SK-N-SH (cell line): ENCODE data around the gene UBE2L6. TPM values are rescaled to one million over a fixed set of nuclear protein-coding genes. Genes with fewer than 3 reads are reported as not detected.
A peak's percentile ranks its signal among the peaks of the same experiment; 100 is the strongest.

ENCODE experiments used
- CTCF ChIA-PET: fragments of 300-600, 350-600 bp; formaldehyde crosslinking; extraction: SDS; loops from one replicate; lab custom pipeline; 2021; lab: Yijun Ruan, JAX
- POLR2A ChIA-PET: fragments of 350-600 bp; sonication (Branson Sonifier 250); formaldehyde crosslinking; extraction: SDS; loops from one replicate; lab custom pipeline; 2020; ENCODE audit warnings: antibody characterized with exemption, inconsistent platforms; lab: Yijun Ruan, JAX
- DNase-seq: peaks from one replicate; pipeline ENCODE4 v3.0.0; 2012
- H2AFZ ChIP-seq: fragments of 200-600 bp; sonication (generic); 2 replicates; pipeline ENCODE4 v1.8.1; 2016; ENCODE audit warnings: antibody characterized with exemption, mild to moderate bottlenecking, low read depth
- H3F3A ChIP-seq: fragments of 200-600 bp; sonication (generic); replicated peaks from 2 replicates; pipeline ENCODE3; 2016; ENCODE audit warnings: antibody characterized with exemption, mild to moderate bottlenecking; ENCODE audit not compliant: insufficient read depth
- H3K27ac ChIP-seq, 2 experiments: fragments of 200-500 bp in 1 of 2; fragments of 200-600 bp in 1 of 2; sonication (Bioruptor generic) in 1 of 2; sonication (generic), shearing (Covaris generic) in 1 of 2; 2 replicates each; pipeline versions ENCODE4 v1.5.1 to v1.6.1; 2014 to 2016; ENCODE audit warnings: low read depth in 2 of 2, inconsistent platforms in 1 of 2, low read length in 1 of 2, mild to moderate bottlenecking in 1 of 2, mixed read lengths in 1 of 2
- H3K27me3 ChIP-seq: fragments of 200-600 bp; sonication (generic), shearing (Covaris generic); 2 replicates; pipeline ENCODE4 v1.6.1; 2016; ENCODE audit warnings: mixed run types; ENCODE audit not compliant: insufficient read depth
- H3K36me3 ChIP-seq, 2 experiments: fragments of 200-500 bp in 1 of 2; fragments of 200-600 bp in 1 of 2; sonication (Bioruptor generic) in 1 of 2; sonication (generic) in 1 of 2; replicated peaks in 1 of 2; 2 replicates each; pipeline versions ENCODE3 to v1.5.1; 2014 to 2016; ENCODE audit warnings: low read length in 1 of 2, mild to moderate bottlenecking in 1 of 2; ENCODE audit not compliant: insufficient read depth in 2 of 2, control insufficient read depth in 1 of 2
- H3K4me1 ChIP-seq, 2 experiments: fragments of 200-500 bp in 1 of 2; fragments of 200-600 bp in 1 of 2; sonication (Bioruptor generic) in 1 of 2; sonication (generic), shearing (Covaris generic) in 1 of 2; 2 replicates each; pipeline versions ENCODE4 v1.5.1 to v1.6.1; 2014 to 2016; ENCODE audit warnings: low read depth in 1 of 2, low read length in 1 of 2, mixed run types in 1 of 2; ENCODE audit not compliant: insufficient read depth in 2 of 2, control insufficient read depth in 1 of 2
- H3K4me2 ChIP-seq: fragments of 200-600 bp; sonication (generic), shearing (Covaris generic); 2 replicates; pipeline ENCODE4 v1.6.1; 2017; ENCODE audit warnings: mixed run types
- H3K4me3 ChIP-seq, 2 experiments: fragments of 200-500 bp in 1 of 2; fragments of 200-600 bp in 1 of 2; sonication (Bioruptor generic) in 1 of 2; sonication (generic), shearing (Covaris generic) in 1 of 2; 2 replicates each; pipeline versions ENCODE4 v1.5.1 to v1.8.1; 2014 to 2016; ENCODE audit warnings: low read depth in 2 of 2, inconsistent platforms in 1 of 2, low read length in 1 of 2, mild to moderate bottlenecking in 1 of 2, mixed read lengths in 1 of 2, moderate library complexity in 1 of 2
- H3K79me2 ChIP-seq: fragments of 200-600 bp; sonication (generic); 2 replicates; pipeline ENCODE4 v1.8.1; 2017; ENCODE audit warnings: mild to moderate bottlenecking; ENCODE audit not compliant: insufficient read depth
- H3K9ac ChIP-seq: fragments of 200-600 bp; sonication (generic); 2 replicates; pipeline ENCODE4 v1.6.1; 2017; ENCODE audit warnings: mixed run types
- H3K9me2 ChIP-seq: fragments of 200-600 bp; sonication (generic); 2 replicates; pipeline ENCODE4 v1.6.1; 2017; ENCODE audit warnings: mixed run types
- H3K9me3 ChIP-seq: fragments of 200-600 bp; sonication (generic); 2 replicates; pipeline ENCODE4 v1.6.1; 2017; ENCODE audit warnings: mixed run types, mild to moderate bottlenecking, moderate library complexity
- H4K20me1 ChIP-seq: fragments of 200-600 bp; sonication (generic); 2 replicates; pipeline ENCODE4 v1.6.1; 2017; ENCODE audit warnings: mild to moderate bottlenecking, mixed run types; ENCODE audit not compliant: insufficient read depth
- ELF1 ChIP-seq: IDR thresholded peaks from 2 replicates; pipeline ENCODE4 v1.4.0; 2012
- EP300 ChIP-seq, 2 experiments: IDR thresholded peaks; 2 replicates each; pipeline versions ENCODE4 v1.4.0 to v1.6.1; 2012; ENCODE audit warnings: borderline replicate concordance in 1 of 2, low read depth in 1 of 2, low read length in 1 of 2
- EZH2phosphoT487 ChIP-seq: fragments of 200-600 bp; sonication (generic); IDR thresholded peaks from 2 replicates; pipeline ENCODE4 v1.6.1; 2017; ENCODE audit warnings: low read depth, mixed run types, mild to moderate bottlenecking, antibody characterized with exemption, moderate library complexity, borderline replicate concordance
- FOXJ3 ChIP-seq: sonication (generic); formaldehyde crosslinking; IDR thresholded peaks from 2 replicates; pipeline ENCODE4 v1.5.1; 2020; ENCODE audit warnings: mild to moderate bottlenecking, missing genetic modification reagents
- FOXM1 ChIP-seq: IDR thresholded peaks from 2 replicates; pipeline ENCODE4 v1.4.0; 2012; ENCODE audit warnings: low read depth, mild to moderate bottlenecking
- JUND ChIP-seq: IDR thresholded peaks from 2 replicates; pipeline ENCODE4 v1.4.0; 2012
- MEF2A ChIP-seq: IDR thresholded peaks from 2 replicates; pipeline ENCODE4 v1.4.0; 2012; ENCODE audit warnings: low read depth, borderline replicate concordance
- NFIC ChIP-seq: IDR thresholded peaks from 2 replicates; pipeline ENCODE4 v1.4.0; 2012; ENCODE audit warnings: borderline replicate concordance
- NRF1 ChIP-seq: IDR thresholded peaks from 2 replicates; pipeline ENCODE4 v1.6.1; 2012; ENCODE audit warnings: low read depth, mild to moderate bottlenecking, low read length
- POLR2AphosphoS5 ChIP-seq: IDR thresholded peaks from 2 replicates; pipeline ENCODE4 v1.6.1; 2012; ENCODE audit warnings: low read depth, low read length
- RAD21 ChIP-seq: IDR thresholded peaks from 2 replicates; pipeline ENCODE4 v1.6.1; 2012; ENCODE audit warnings: mild to moderate bottlenecking, low read length
- RCOR1 ChIP-seq: fragments of 150-350 bp; IDR thresholded peaks from 2 replicates; pipeline ENCODE4 v1.6.1; 2017; ENCODE audit warnings: antibody characterized with exemption, low read length
- RXRA ChIP-seq: IDR thresholded peaks from 2 replicates; pipeline ENCODE4 v1.4.0; 2012; ENCODE audit warnings: low read depth, mild to moderate bottlenecking, borderline replicate concordance
- SIN3A ChIP-seq: IDR thresholded peaks from 2 replicates; pipeline ENCODE4 v1.6.1; 2012; ENCODE audit warnings: low read depth, mild to moderate bottlenecking, low read length, moderate library complexity, borderline replicate concordance
- TAF1 ChIP-seq: IDR thresholded peaks from 2 replicates; pipeline ENCODE4 v1.6.1; 2012; ENCODE audit warnings: low read depth, mild to moderate bottlenecking, low read length, moderate library complexity, borderline replicate concordance
- TCF12 ChIP-seq: IDR thresholded peaks from 2 replicates; pipeline ENCODE4 v1.4.0; 2012
- TEAD4 ChIP-seq: IDR thresholded peaks from 2 replicates; pipeline ENCODE4 v1.4.0; 2012; ENCODE audit warnings: mild to moderate bottlenecking, borderline replicate concordance; ENCODE audit not compliant: insufficient read depth
- USF1 ChIP-seq: IDR thresholded peaks from 2 replicates; pipeline ENCODE4 v1.4.0; 2012; ENCODE audit warnings: low read depth, borderline replicate concordance
- YY1 ChIP-seq: IDR thresholded peaks from 2 replicates; pipeline ENCODE4 v1.4.0; 2012; ENCODE audit warnings: low read depth, mild to moderate bottlenecking
- WGBS: methylation state at CpG from one replicate; pipeline ENCODE4 v1.1.6; 2017; ENCODE audit warnings: low lambda C conversion rate; 5-methylcytosine and 5-hydroxymethylcytosine counted together
- polyA plus RNA-seq, 3 experiments: library from polyadenylated mRNA; depleted of rRNA; stranded (reverse); fragments of >200 nt; gene quantifications; 2 replicates each; pipeline ENCODE4 v1.2.3, GENCODE V29; 2012
- TF ChIP-seq, protein P1 (sequence below): IDR thresholded peaks from 2 replicates; pipeline ENCODE4 v1.4.0; 2012; ENCODE audit warnings: low read depth, borderline replicate concordance
- TF ChIP-seq, protein P2 (sequence below): IDR thresholded peaks from 2 replicates; pipeline ENCODE4 v1.4.0; 2012; ENCODE audit warnings: low read depth
- TF ChIP-seq, protein P3 (sequence below): fragments of 200-600 bp; sonication (generic); IDR thresholded peaks from 2 replicates; pipeline ENCODE4 v1.6.1; 2017; ENCODE audit warnings: antibody characterized with exemption, mild to moderate bottlenecking, moderate library complexity
- TF ChIP-seq, protein P4 (sequence below): IDR thresholded peaks from 2 replicates; pipeline ENCODE4 v1.6.1; 2012; ENCODE audit warnings: mild to moderate bottlenecking, low read depth, low read length, moderate library complexity

UBE2L6 gene
- polyA plus RNA-seq, 1 of the 3 experiments (the other 2 are of a cell fraction): 77.0 TPM

DNA sequence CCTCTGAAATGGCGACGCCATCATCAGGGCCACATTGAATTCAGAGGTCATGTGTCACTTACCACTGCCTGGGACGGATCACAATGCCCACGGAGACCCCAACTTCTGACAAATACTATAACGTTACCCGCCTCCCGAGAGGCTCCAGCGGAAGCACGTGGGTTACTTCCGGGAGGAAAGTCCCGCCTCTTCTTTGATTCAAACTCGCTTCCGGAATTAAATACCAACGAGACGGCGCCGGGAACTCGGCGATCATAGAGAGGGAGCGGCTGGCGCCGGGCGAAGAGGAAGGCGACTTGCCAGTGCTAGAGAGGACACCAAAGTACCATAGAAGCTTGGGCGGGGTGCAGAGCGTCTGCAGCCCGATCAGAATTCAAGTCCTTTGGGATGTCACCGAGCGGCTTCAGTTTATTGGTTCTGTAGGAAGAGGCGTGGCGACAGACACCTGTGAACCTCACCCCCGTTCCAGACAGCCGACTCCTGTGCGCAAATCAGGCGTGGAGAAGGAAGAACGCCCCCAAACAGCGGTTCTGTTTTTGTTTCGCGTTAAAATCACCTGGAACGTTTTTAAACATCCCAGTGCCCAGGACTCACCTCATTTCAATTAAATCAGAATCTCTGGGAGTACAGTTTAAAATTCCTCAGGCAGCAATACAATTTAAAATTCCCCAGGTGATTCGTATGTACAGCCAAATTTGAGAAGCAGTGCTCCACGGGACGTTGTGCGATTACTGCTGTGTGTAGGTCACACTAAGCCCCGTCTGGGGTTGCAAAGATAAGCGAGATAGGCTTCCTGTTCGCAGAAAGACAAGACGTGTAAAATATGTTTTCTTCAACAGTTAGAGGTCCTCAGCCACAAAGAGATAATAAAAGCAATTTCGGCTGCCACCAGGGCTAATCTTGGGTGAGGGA lies 36.6 kb downstream of the UBE2L6 start, which contains the start of gene TIMM10:
TIMM10 (minus strand) TSS at position 159 of the 912 bp plus-strand sequence. CDS start 565 bp downstream, outside the sequence.
- Histone ChIP-seq H3F3A (no peaks in the 10 kb centered on the region), H3K9me3 (no peaks in the 10 kb centered on the region), H3K4me2 (peak within 1 kb of the TSS; percentile 91), H3K4me3 (peak within 1 kb of the TSS; percentile 83 to 95), H3K27ac (peak within 1 kb of the TSS; percentile 11 to 71; a peak in 3 of 4 replicates), H3K27me3 (no peaks in the 10 kb centered on the region), H3K36me3 (peaks cover 0 to 12% of the 10 kb centered on the region in 2 experiments), H4K20me1 (no peaks in the 10 kb centered on the region; the same call in 1 of the 2 replicates), H3K4me1 (peaks cover 0 to 9% of the 10 kb centered on the region in 2 experiments; a peak in 2 of 4 replicates), H3K79me2 (peaks cover 22% of the 10 kb centered on the region), H2AFZ (peak within 1 kb of the TSS; percentile 94), H3K9me2 (no peaks in the 10 kb centered on the region), H3K9ac (peak within 1 kb of the TSS; percentile 82)
- CTCF ChIA-PET: interaction anchor here (1.3 to 14.1 kb wide), 8 partner anchors 15 to 181 kb away, joined by 3 to 517 read pairs (median 6); partner anchors contain the start of genes RTN4RL2, SLC43A1 and UBE2L6
- peak; percentile 88 for DNase-seq
- POLR2A ChIA-PET: interaction anchor here (0.6 to 1.2 kb wide), 3 partner anchors 35 to 101 kb away, joined by 3 to 4 read pairs (median 3); no protein-coding TSS in a partner anchor
- 1% methylated on average over 46 of the region's 49 CpGs for WGBS
- no peak for TF ChIP-seq MEF2A
- TF ChIP-seq TEAD4: no peak
- TF ChIP-seq SIN3A: peak; percentile 98
- TF ChIP-seq, protein P1, sequence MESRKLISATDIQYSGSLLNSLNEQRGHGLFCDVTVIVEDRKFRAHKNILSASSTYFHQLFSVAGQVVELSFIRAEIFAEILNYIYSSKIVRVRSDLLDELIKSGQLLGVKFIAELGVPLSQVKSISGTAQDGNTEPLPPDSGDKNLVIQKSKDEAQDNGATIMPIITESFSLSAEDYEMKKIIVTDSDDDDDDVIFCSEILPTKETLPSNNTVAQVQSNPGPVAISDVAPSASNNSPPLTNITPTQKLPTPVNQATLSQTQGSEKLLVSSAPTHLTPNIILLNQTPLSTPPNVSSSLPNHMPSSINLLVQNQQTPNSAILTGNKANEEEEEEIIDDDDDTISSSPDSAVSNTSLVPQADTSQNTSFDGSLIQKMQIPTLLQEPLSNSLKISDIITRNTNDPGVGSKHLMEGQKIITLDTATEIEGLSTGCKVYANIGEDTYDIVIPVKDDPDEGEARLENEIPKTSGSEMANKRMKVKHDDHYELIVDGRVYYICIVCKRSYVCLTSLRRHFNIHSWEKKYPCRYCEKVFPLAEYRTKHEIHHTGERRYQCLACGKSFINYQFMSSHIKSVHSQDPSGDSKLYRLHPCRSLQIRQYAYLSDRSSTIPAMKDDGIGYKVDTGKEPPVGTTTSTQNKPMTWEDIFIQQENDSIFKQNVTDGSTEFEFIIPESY: peak; percentile 68; the same call in 1 of the 2 replicates
- TF ChIP-seq, protein P2, sequence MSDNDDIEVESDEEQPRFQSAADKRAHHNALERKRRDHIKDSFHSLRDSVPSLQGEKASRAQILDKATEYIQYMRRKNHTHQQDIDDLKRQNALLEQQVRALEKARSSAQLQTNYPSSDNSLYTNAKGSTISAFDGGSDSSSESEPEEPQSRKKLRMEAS: peak; percentile 98
- TF ChIP-seq POLR2AphosphoS5: peak; percentile 82
- no peak for TF ChIP-seq EZH2phosphoT487
- no peak for TF ChIP-seq FOXM1
- TF ChIP-seq TCF12: peak; percentile 42; the same call in 1 of the 2 replicates
- peak; percentile 93 for TF ChIP-seq ELF1
- no peak for TF ChIP-seq FOXJ3 (CRISPR knock-in tag)
- TF ChIP-seq, protein P3, sequence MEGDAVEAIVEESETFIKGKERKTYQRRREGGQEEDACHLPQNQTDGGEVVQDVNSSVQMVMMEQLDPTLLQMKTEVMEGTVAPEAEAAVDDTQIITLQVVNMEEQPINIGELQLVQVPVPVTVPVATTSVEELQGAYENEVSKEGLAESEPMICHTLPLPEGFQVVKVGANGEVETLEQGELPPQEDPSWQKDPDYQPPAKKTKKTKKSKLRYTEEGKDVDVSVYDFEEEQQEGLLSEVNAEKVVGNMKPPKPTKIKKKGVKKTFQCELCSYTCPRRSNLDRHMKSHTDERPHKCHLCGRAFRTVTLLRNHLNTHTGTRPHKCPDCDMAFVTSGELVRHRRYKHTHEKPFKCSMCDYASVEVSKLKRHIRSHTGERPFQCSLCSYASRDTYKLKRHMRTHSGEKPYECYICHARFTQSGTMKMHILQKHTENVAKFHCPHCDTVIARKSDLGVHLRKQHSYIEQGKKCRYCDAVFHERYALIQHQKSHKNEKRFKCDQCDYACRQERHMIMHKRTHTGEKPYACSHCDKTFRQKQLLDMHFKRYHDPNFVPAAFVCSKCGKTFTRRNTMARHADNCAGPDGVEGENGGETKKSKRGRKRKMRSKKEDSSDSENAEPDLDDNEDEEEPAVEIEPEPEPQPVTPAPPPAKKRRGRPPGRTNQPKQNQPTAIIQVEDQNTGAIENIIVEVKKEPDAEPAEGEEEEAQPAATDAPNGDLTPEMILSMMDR: no peak
- TF ChIP-seq TAF1: peak; percentile 65
- peak; percentile 34; the same call in 1 of the 2 replicates for TF ChIP-seq YY1
- 0 out of 2 replicates have a peak, but pooled peaks have one; percentile 37 for TF ChIP-seq RCOR1
- TF ChIP-seq, protein P4, sequence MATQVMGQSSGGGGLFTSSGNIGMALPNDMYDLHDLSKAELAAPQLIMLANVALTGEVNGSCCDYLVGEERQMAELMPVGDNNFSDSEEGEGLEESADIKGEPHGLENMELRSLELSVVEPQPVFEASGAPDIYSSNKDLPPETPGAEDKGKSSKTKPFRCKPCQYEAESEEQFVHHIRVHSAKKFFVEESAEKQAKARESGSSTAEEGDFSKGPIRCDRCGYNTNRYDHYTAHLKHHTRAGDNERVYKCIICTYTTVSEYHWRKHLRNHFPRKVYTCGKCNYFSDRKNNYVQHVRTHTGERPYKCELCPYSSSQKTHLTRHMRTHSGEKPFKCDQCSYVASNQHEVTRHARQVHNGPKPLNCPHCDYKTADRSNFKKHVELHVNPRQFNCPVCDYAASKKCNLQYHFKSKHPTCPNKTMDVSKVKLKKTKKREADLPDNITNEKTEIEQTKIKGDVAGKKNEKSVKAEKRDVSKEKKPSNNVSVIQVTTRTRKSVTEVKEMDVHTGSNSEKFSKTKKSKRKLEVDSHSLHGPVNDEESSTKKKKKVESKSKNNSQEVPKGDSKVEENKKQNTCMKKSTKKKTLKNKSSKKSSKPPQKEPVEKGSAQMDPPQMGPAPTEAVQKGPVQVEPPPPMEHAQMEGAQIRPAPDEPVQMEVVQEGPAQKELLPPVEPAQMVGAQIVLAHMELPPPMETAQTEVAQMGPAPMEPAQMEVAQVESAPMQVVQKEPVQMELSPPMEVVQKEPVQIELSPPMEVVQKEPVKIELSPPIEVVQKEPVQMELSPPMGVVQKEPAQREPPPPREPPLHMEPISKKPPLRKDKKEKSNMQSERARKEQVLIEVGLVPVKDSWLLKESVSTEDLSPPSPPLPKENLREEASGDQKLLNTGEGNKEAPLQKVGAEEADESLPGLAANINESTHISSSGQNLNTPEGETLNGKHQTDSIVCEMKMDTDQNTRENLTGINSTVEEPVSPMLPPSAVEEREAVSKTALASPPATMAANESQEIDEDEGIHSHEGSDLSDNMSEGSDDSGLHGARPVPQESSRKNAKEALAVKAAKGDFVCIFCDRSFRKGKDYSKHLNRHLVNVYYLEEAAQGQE: no peak
- 0 out of 2 replicates have a peak, but pooled peaks have one; percentile 9 for TF ChIP-seq RAD21
- TF ChIP-seq EP300 (IDR thresholded peaks at IDR 0.05; ENCODE audit: borderline replicate concordance in 1 of 2, low read depth in 1 of 2, low read length in 1 of 2): peak in 1 of 2 experiments; percentile 33; a peak in 1 of 4 replicates
- no peak for TF ChIP-seq RXRA
- no peak for TF ChIP-seq JUND
- peak; percentile 84 for TF ChIP-seq USF1
- no peak for TF ChIP-seq NRF1
- no peak for TF ChIP-seq NFIC
